ENCODE results near the gene CNIH3. TPM values are rescaled to one million over a fixed set of nuclear protein-coding genes. Genes with fewer than 3 reads are reported as not detected.

Gene CNIH3
- total and polyA plus RNA-seq, 10 of the 15 experiments (the other 5 are each of a cell fraction or from before 2014, with no cell fraction given): 0.77 to 5.8 (median 1.8) TPM

DNA sequence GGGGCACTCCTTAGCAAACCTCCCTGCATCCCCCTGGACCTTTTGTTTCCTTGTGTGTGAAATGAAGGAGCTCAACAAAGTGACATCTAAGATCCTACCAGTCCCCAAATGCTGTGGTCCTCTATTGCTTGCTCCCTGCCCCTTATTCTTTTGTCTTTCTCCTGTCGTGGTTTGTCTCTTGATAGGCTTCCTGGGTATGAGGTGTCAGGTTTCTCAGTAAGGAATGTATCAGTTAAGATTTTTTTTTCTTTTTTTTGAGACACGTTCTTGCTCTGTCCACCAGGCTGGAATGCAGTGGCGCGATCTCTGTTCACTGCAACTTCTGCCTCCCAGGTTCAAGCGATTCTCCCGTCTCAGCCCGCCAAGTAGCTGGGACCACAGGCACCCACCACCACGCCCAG lies 16.8 kb downstream of the CNIH3 start (continued):
- TF ChIP-seq RAD51 (IDR thresholded peaks at IDR 0.05) (no peak), POLR2AphosphoS5 (IDR thresholded peaks at IDR 0.05; ENCODE audit: low read length) (no peak)

- H3K79me2 ChIP-seq (ENCODE audit: control insufficient read depth, insufficient read depth, low read length): no peaks in the 10 kb centered on the region
- no peaks in the 10 kb centered on the region for H4K20me1 ChIP-seq (ENCODE audit: control insufficient read depth, insufficient read depth)
- no peak overlapping the region for H3K9ac ChIP-seq (ENCODE audit: control insufficient read depth, insufficient read depth, low read length)
- in situ Hi-C loops (cut with MboI) (no loop called here), intact Hi-C loops (cut with micrococcal nuclease; ENCODE audit: unreplicated experiment) (no loop called here)
- ChIA-PET RAD21 (ENCODE audit: unreplicated experiment) (interaction anchor here (2.1 kb wide), 1 partner anchor 216 kb away, joined by 6 read pairs; no protein-coding TSS in a partner anchor), SMC1A (ENCODE audit: uncharacterized antibody, unreplicated experiment) (interaction anchor here (0.6 to 2.9 kb wide), 2 partner anchors 10 to 219 kb away, joined by 4 to 14 read pairs; no protein-coding TSS in a partner anchor), CTCF (interaction anchor here (1.4 to 12.7 kb wide), 4 partner anchors 9 to 287 kb away, joined by 3 to 207 read pairs (median 16); no protein-coding TSS in a partner anchor), POLR2A (no interaction called here)
- no peaks in the 10 kb centered on the region for H3K4me1 ChIP-seq (ENCODE audit: control insufficient read depth, insufficient read depth, low read length)
- H3K36me3 ChIP-seq (ENCODE audit: control insufficient read depth in 2 of 2, insufficient read depth in 2 of 2, low read length in 1 of 2): no peaks in the 10 kb centered on the region
- DNase-seq (ENCODE audit: low read depth, low spot score): no peak
- H2AFZ ChIP-seq (ENCODE audit: control insufficient read depth, low read depth, low read length): no peak overlapping the region
- H3K27ac ChIP-seq (ENCODE audit: control insufficient read depth, insufficient read depth): no peak overlapping the region
- BruUV-seq (replicated peaks): no TSS peak
- H3K4me3 ChIP-seq: no peak overlapping the region
- H3K4me2 ChIP-seq (ENCODE audit: control insufficient read depth, insufficient read depth): no peak overlapping the region
- WGBS (ENCODE audit: insufficient coverage, insufficient replicate concordance, low lambda C conversion rate, missing lambda C conversion rate): 72% methylated on average over 5 of the region's 5 CpGs
- no peak for FAIRE-seq
- no peak for ATAC-seq
- peaks cover 0 to 3% of the 10 kb centered on the region in 2 experiments; a peak in 1 of 4 replicates for H3K27me3 ChIP-seq (replicated peaks in 1 of 2; ENCODE audit: control insufficient read depth in 2 of 2, insufficient read depth in 2 of 2, low read length in 1 of 2)
- H3K9me3 ChIP-seq (replicated peaks; ENCODE audit: control insufficient read depth, insufficient read depth, low read length): no peaks in the 10 kb centered on the region
- TF ChIP-seq ESRRA (IDR thresholded peaks at IDR 0.05; ENCODE audit: low read length): no peak
- no peak for TF ChIP-seq SREBF1 (IDR thresholded peaks at IDR 0.05; ENCODE audit: low read length)
- no peak for TF ChIP-seq HCFC1 (IDR thresholded peaks at IDR 0.05; ENCODE audit: low read length)
- no peak for TF ChIP-seq TBL1XR1 (IDR thresholded peaks at IDR 0.05; ENCODE audit: low read depth, low read length)
Measured at GRCh38 chr1:224635356-224635755, 19.2 kb downstream of the CNIH3 start.

DNA sequence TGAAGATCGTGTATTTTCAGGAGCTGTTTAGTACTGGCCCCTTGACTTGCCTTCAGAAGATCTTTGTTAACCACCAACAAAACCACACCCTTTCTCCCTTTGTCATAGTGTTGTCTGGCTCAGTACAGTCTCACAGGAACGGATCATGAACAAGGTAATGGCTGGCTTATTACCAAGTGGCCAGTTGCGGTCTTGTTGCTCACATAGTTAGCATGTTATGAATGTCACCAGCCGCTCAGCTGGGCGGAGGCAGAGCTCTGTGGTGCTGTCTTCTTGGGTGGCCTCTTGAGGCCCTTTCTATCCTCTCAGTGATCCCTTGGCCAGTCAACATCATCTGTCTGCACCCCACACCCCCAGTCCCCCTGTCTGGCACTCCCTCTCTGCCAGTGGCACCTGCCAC lies 21.4 kb downstream of the CNIH3 start:
- 22% methylated on average over 5 of the region's 5 CpGs for WGBS (ENCODE audit: insufficient coverage, insufficient replicate concordance, low lambda C conversion rate, missing lambda C conversion rate)
- Histone ChIP-seq H3K27me3 (replicated peaks in 1 of 2; ENCODE audit: control insufficient read depth in 2 of 2, insufficient read depth in 2 of 2, low read length in 1 of 2) (peaks cover 0 to 3% of the 10 kb centered on the region in 2 experiments; a peak in 2 of 4 replicates), H3K79me2 (ENCODE audit: control insufficient read depth, insufficient read depth, low read length) (no peaks in the 10 kb centered on the region), H3K36me3 (ENCODE audit: control insufficient read depth in 2 of 2, insufficient read depth in 2 of 2, low read length in 1 of 2) (no peaks in the 10 kb centered on the region), H3K9ac (ENCODE audit: control insufficient read depth, insufficient read depth, low read length) (no peak overlapping the region), H3K4me3 (no peak overlapping the region), H3K4me1 (ENCODE audit: control insufficient read depth, insufficient read depth, low read length) (no peaks in the 10 kb centered on the region), H3K27ac (ENCODE audit: control insufficient read depth, insufficient read depth) (no peak overlapping the region), H4K20me1 (ENCODE audit: control insufficient read depth, insufficient read depth) (no peaks in the 10 kb centered on the region), H3K9me3 (replicated peaks; ENCODE audit: control insufficient read depth, insufficient read depth, low read length) (no peaks in the 10 kb centered on the region), H2AFZ (ENCODE audit: control insufficient read depth, low read depth, low read length) (no peak overlapping the region), H3K4me2 (ENCODE audit: control insufficient read depth, insufficient read depth) (no peak overlapping the region)
- BruUV-seq (replicated peaks): no TSS peak
- no peak for FAIRE-seq
- in situ Hi-C loops (cut with MboI) (no loop called here), intact Hi-C loops (cut with micrococcal nuclease; ENCODE audit: unreplicated experiment) (no loop called here)
- ChIA-PET POLR2A (no interaction called here), SMC1A (ENCODE audit: uncharacterized antibody, unreplicated experiment) (interaction anchor here (13.2 kb wide), 1 partner anchor 216 kb away, joined by 147 read pairs; no protein-coding TSS in a partner anchor), RAD21 (ENCODE audit: unreplicated experiment) (interaction anchor here (1.3 kb wide), 1 partner anchor 285 kb away, joined by 3 read pairs; no protein-coding TSS in a partner anchor), CTCF (interaction anchor here (12.7 kb wide), 1 partner anchor 216 kb away, joined by 207 read pairs; no protein-coding TSS in a partner anchor)
- peak; percentile 22 for ATAC-seq
- no peak for TF ChIP-seq ZZZ3 (IDR thresholded peaks at IDR 0.05; ENCODE audit: control insufficient read depth, insufficient read length, low read depth)
- DNase-seq (ENCODE audit: low read depth, low spot score): no peak

Measured in GM12878 (cell line).